K562 (cell line): ENCODE results near the gene MAP3K6. TPM values are rescaled to one million over a fixed set of nuclear protein-coding genes. Genes with fewer than 3 reads are reported as not detected.

Source experiments
- BDP1 ChIP-seq: IDR thresholded peaks from 3 replicates; pipeline ENCODE4 v1.6.1; 2011; ENCODE audit not compliant: insufficient read length, insufficient read depth
- CBX5 ChIP-seq: IDR thresholded peaks from 2 replicates; pipeline ENCODE4 v1.6.1; 2014; ENCODE audit warnings: low read depth, borderline replicate concordance
- DIDO1 ChIP-seq: fragments of 450-650 bp; IDR thresholded peaks from 2 replicates; pipeline ENCODE4 v1.6.1; 2016; ENCODE audit warnings: low read depth, missing biosample characterization, missing genetic modification characterization
- GABPB1 ChIP-seq: sonication (generic); formaldehyde crosslinking; IDR thresholded peaks from 2 replicates; pipeline ENCODE4 v1.8.0; 2022; ENCODE audit warnings: mild to moderate bottlenecking, missing genetic modification reagents
- GABPB2 ChIP-seq: fragments of 250-450 bp; sonication (Bioruptor Pico); conservative IDR thresholded peaks from 2 replicates; pipeline ENCODE4 v1.5.1; 2021; ENCODE audit warnings: mild to moderate bottlenecking
- MCM3 ChIP-seq: fragments of 450-650 bp; IDR thresholded peaks from 2 replicates; pipeline ENCODE4 v1.6.1; 2016
- MCM5 ChIP-seq: fragments of 450-650 bp; IDR thresholded peaks from 2 replicates; pipeline ENCODE4 v1.6.1; 2016; ENCODE audit warnings: low read depth
- MTA2 ChIP-seq: fragments of 450-650 bp; IDR thresholded peaks from 2 replicates; pipeline ENCODE4 v1.6.1; 2016; ENCODE audit warnings: low read depth
- NCOA4 ChIP-seq: fragments of 450-650 bp; IDR thresholded peaks from 2 replicates; pipeline ENCODE4 v1.6.1; 2018; ENCODE audit warnings: mild to moderate bottlenecking; ENCODE audit not compliant: partially characterized antibody
- PCBP1 ChIP-seq: fragments of 200-400 bp; formaldehyde crosslinking; IDR thresholded peaks from 2 replicates; pipeline ENCODE4 v1.6.1; 2018; ENCODE audit warnings: mild to moderate bottlenecking, low read depth, low read length; ENCODE audit not compliant: poor library complexity, severe bottlenecking
- PHB ChIP-seq: fragments of 250-450 bp; sonication (Bioruptor Pico); IDR thresholded peaks from 2 replicates; pipeline ENCODE4 v1.5.0; 2021
- PML ChIP-seq: IDR thresholded peaks from 2 replicates; pipeline ENCODE4 v1.6.1; 2012; ENCODE audit warnings: low read length, inconsistent platforms
- PTRF ChIP-seq: fragments of 450-650 bp; IDR thresholded peaks from 2 replicates; pipeline ENCODE4 v1.6.1; 2016; ENCODE audit warnings: mild to moderate bottlenecking, missing genetic modification characterization, missing compliant biosample characterization
- RBBP5 ChIP-seq: fragments of 200-600 bp; sonication (generic); IDR thresholded peaks from 2 replicates; pipeline ENCODE4 v1.6.1; 2012; ENCODE audit warnings: borderline replicate concordance, mild to moderate bottlenecking, low read length, control low read depth, inconsistent platforms; ENCODE audit not compliant: insufficient read depth, poor library complexity, severe bottlenecking
- RBM17 ChIP-seq: fragments of 200-400 bp; formaldehyde crosslinking; IDR thresholded peaks from 2 replicates; pipeline ENCODE4 v1.6.1; 2017; ENCODE audit warnings: low read depth, mild to moderate bottlenecking, low read length, borderline replicate concordance
- RNF2 ChIP-seq: sonication (generic); IDR thresholded peaks from 2 replicates; pipeline ENCODE4 v1.6.1; 2016
- TFAM ChIP-seq: fragments of 250-450 bp; sonication (Bioruptor Pico); conservative IDR thresholded peaks from 2 replicates; pipeline ENCODE4 v1.5.0; 2021; ENCODE audit warnings: mild to moderate bottlenecking, moderate library complexity
- WHSC1 ChIP-seq: IDR thresholded peaks from one replicate; pipeline ENCODE4 v1.6.1; 2012; ENCODE audit warnings: low read length, control low read depth, inconsistent platforms
- ZNF274 ChIP-seq: IDR thresholded peaks from 2 replicates; pipeline ENCODE4 v1.6.1; 2011; ENCODE audit warnings: low read depth, mild to moderate bottlenecking, low read length, moderate library complexity, borderline replicate concordance
- ZSCAN29 ChIP-seq: fragments of 450-650 bp; IDR thresholded peaks from 2 replicates; pipeline ENCODE4 v1.6.1; 2017
- polyA plus RNA-seq, 8 experiments: library from polyadenylated mRNA; depleted of rRNA in 4 of 8; stranded (reverse) in 5 of 8; unstranded in 3 of 8; fragments of >200 nt; fragmentation: Nextera tagmentation in 2 of 8; fragmentation: Illumina TruSeq in 1 of 8; extraction: Ambion mirVana in 2 of 8; extraction: Trizol in 1 of 8; gene quantifications; 2 replicates each; pipeline versions ENCODE4 v1.2.1 to v1.2.3, GENCODE V29; 2011 to 2014; ENCODE audit warnings: inconsistent platforms in 1 of 8, missing spikeins in 1 of 8
- total RNA-seq, 7 experiments: library from RNA; depleted of rRNA in 6 of 7; stranded (reverse); fragments of >200 nt in 6 of 7; fragmentation: Illumina TruSeq in 2 of 7; extraction: Trizol in 2 of 7; gene quantifications; 2 replicates each; pipeline versions ENCODE4 v1.2.1 to v1.2.3, GENCODE V29; 2011 to 2021; ENCODE audit warnings: low replicate concordance in 1 of 7
- TF ChIP-seq, protein P1 (sequence below), 2 experiments: fragments of 450-650 bp in 1 of 2; sonication (generic) in 1 of 2; formaldehyde crosslinking; conservative IDR thresholded peaks; 2 replicates each; pipeline versions ENCODE4 v1.4.0 to v1.8.1; 2020 to 2022; ENCODE audit warnings: mild to moderate bottlenecking in 1 of 2, missing genetic modification reagents in 1 of 2
- TF ChIP-seq, protein P2 (sequence below): fragments of 450-650 bp; IDR thresholded peaks from 2 replicates; pipeline ENCODE4 v1.6.1; 2018; ENCODE audit not compliant: partially characterized antibody
- TF ChIP-seq, protein P3 (sequence below): fragments of 250-450 bp; sonication (Bioruptor Pico); IDR thresholded peaks from 2 replicates; pipeline ENCODE4 v1.5.0; 2022; ENCODE audit warnings: mild to moderate bottlenecking

MAP3K6 gene
- total and polyA plus RNA-seq, 9 of the 15 experiments (the other 6 are each of a cell fraction or from before 2014, with no cell fraction given), result 0.99 to 21.9 (median 7.0) TPM

DNA sequence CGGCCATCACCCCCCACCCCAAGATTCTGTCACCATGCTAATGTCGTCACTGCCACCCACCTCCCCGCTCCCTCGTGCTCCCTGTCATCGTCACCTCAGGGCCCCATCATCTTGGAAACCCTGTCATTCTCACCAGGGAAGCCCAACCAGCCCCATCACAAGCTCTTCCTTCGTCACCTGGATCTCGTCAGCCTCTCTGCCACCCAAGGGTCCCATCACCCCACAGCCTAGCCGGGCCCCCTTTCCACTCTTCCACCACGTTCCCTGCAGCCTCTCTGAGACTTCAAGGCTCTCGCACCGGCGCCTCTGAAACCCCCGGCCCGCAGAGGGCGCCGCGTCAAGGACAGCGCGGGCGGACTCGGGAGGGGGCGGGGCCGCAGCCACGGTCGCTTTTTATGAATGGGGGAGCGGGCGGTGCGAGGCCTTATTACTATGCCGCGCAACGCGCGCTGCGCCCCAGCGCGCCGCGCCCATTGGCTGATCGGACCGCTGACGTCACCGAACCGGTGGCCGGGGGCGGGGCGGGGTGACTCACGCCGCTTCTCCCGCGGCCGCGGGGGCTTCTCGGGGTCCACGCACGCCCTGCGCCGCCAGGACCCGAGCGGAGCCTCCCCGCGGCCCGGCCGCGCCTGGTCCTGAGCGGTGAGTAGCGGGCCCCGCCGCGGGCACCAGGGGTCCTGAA lies 25.5 kb upstream of the MAP3K6 start, which contains the start of gene GPR3 (continued):
- TF ChIP-seq PTRF (tag) (no peak), DIDO1 (tag) (no peak), MTA2 (peak; percentile 32; the same call in 1 of the 2 replicates), RBBP5 (peak; percentile 74), PHB (CRISPR knock-in tag) (no peak), PCBP1 (no peak), ZNF274 (no peak), GABPB2 (no peak), WHSC1 (no peak), GABPB1 (no peak; the same call in 1 of the 2 replicates), RNF2 (no peak; the same call in 1 of the 2 replicates), ZSCAN29 (no peak), NCOA4 (no peak), BDP1 (no peak), TFAM (CRISPR knock-in tag) (no peak), RBM17 (no peak), PML (no peak), MCM3 (no peak), CBX5 (no peak), MCM5 (no peak)
- TF ChIP-seq, protein P1, sequence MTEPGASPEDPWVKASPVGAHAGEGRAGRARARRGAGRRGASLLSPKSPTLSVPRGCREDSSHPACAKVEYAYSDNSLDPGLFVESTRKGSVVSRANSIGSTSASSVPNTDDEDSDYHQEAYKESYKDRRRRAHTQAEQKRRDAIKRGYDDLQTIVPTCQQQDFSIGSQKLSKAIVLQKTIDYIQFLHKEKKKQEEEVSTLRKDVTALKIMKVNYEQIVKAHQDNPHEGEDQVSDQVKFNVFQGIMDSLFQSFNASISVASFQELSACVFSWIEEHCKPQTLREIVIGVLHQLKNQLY (CRISPR knock-in tag; conservative IDR thresholded peaks at IDR 0.05), result no peak
- TF ChIP-seq, protein P2, sequence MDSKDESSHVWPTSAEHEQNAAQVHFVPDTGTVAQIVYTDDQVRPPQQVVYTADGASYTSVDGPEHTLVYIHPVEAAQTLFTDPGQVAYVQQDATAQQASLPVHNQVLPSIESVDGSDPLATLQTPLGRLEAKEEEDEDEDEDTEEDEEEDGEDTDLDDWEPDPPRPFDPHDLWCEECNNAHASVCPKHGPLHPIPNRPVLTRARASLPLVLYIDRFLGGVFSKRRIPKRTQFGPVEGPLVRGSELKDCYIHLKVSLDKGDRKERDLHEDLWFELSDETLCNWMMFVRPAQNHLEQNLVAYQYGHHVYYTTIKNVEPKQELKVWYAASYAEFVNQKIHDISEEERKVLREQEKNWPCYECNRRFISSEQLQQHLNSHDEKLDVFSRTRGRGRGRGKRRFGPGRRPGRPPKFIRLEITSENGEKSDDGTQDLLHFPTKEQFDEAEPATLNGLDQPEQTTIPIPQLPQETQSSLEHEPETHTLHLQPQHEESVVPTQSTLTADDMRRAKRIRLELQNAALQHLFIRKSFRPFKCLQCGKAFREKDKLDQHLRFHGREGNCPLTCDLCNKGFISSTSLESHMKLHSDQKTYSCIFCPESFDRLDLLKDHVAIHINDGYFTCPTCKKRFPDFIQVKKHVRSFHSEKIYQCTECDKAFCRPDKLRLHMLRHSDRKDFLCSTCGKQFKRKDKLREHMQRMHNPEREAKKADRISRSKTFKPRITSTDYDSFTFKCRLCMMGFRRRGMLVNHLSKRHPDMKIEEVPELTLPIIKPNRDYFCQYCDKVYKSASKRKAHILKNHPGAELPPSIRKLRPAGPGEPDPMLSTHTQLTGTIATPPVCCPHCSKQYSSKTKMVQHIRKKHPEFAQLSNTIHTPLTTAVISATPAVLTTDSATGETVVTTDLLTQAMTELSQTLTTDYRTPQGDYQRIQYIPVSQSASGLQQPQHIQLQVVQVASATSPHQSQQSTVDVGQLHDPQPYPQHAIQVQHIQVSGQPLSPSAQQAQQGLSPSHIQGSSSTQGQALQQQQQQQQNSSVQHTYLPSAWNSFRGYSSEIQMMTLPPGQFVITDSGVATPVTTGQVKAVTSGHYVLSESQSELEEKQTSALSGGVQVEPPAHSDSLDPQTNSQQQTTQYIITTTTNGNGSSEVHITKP, result peak; percentile 34
- TF ChIP-seq, protein P3, sequence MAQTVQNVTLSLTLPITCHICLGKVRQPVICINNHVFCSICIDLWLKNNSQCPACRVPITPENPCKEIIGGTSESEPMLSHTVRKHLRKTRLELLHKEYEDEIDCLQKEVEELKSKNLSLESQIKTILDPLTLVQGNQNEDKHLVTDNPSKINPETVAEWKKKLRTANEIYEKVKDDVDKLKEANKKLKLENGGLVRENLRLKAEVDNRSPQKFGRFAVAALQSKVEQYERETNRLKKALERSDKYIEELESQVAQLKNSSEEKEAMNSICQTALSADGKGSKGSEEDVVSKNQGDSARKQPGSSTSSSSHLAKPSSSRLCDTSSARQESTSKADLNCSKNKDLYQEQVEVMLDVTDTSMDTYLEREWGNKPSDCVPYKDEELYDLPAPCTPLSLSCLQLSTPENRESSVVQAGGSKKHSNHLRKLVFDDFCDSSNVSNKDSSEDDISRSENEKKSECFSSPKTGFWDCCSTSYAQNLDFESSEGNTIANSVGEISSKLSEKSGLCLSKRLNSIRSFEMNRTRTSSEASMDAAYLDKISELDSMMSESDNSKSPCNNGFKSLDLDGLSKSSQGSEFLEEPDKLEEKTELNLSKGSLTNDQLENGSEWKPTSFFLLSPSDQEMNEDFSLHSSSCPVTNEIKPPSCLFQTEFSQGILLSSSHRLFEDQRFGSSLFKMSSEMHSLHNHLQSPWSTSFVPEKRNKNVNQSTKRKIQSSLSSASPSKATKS (CRISPR knock-in tag), result no peak
